ENCODE results near the gene MCL1.

MCL1 gene

GRCh38 chr1:150562446-150563339 lies 16.7 kb downstream of the MCL1 start:
- DNase-seq (ENCODE audit: insufficient read length, low spot score), result no peak
- peak; percentile 92 for FAIRE-seq
- peak; percentile 86 for TF ChIP-seq POU2F2 (IDR thresholded peaks at IDR 0.05; ENCODE audit: low read depth, low read length)
- peak; percentile 30; the same call in 1 of the 2 replicates for TF ChIP-seq SPI1 (IDR thresholded peaks at IDR 0.05; ENCODE audit: low read depth, low read length)
- no peak for TF ChIP-seq PAX5 (IDR thresholded peaks at IDR 0.05; ENCODE audit: insufficient read depth, low read length, severe bottlenecking)
- TF ChIP-seq POLR2AphosphoS5 (IDR thresholded peaks at IDR 0.05; ENCODE audit: low read depth, low read length), result peak; percentile 45
- 0 out of 2 replicates have a peak, but pooled peaks have one; percentile 5 for TF ChIP-seq TAF1 (IDR thresholded peaks at IDR 0.05; ENCODE audit: low read depth, low read length)
- 0 out of 2 replicates have a peak, but pooled peaks have one; percentile 30 for TF ChIP-seq POLR2A (IDR thresholded peaks at IDR 0.05; ENCODE audit: low read depth, low read length)

GRCh38 chr1:150561974-150562445 lies 17.4 kb downstream of the MCL1 start:
- TF ChIP-seq POLR2AphosphoS5 (IDR thresholded peaks at IDR 0.05; ENCODE audit: low read depth, low read length), result no peak
- 0 out of 2 replicates have a peak, but pooled peaks have one; percentile 9 for TF ChIP-seq TAF1 (IDR thresholded peaks at IDR 0.05; ENCODE audit: low read depth, low read length)
- DNase-seq (ENCODE audit: insufficient read length, low spot score), result no peak
- FAIRE-seq, result peak; percentile 86

GRCh38 chr1:150561254-150561973 lies 18.0 kb downstream of the MCL1 start:
- DNase-seq (ENCODE audit: insufficient read length, low spot score), result no peak
- TF ChIP-seq POU2F2 (IDR thresholded peaks at IDR 0.05; ENCODE audit: low read depth, low read length), result no peak
- no peak for TF ChIP-seq SPI1 (IDR thresholded peaks at IDR 0.05; ENCODE audit: low read depth, low read length)
- no peak for TF ChIP-seq PAX5 (IDR thresholded peaks at IDR 0.05; ENCODE audit: insufficient read depth, low read length, severe bottlenecking)
- TF ChIP-seq TAF1 (IDR thresholded peaks at IDR 0.05; ENCODE audit: low read depth, low read length), result 0 out of 2 replicates have a peak, but pooled peaks have one; percentile 21
- FAIRE-seq, result peak; percentile 48

- FAIRE-seq, result peak; percentile 52
- no peak for DNase-seq (ENCODE audit: insufficient read length, low spot score)
Measured at GRCh38 chr1:150560576-150561253, 18.7 kb downstream of the MCL1 start.

GRCh38 chr1:150560011-150560438 lies 19.4 kb downstream of the MCL1 start:
- peak; percentile 93 for FAIRE-seq
- TF ChIP-seq POLR2A (IDR thresholded peaks at IDR 0.05; ENCODE audit: low read depth, low read length) (no peak), POU2F2 (IDR thresholded peaks at IDR 0.05; ENCODE audit: low read depth, low read length) (no peak), TAF1 (IDR thresholded peaks at IDR 0.05; ENCODE audit: low read depth, low read length) (no peak), POLR2AphosphoS5 (IDR thresholded peaks at IDR 0.05; ENCODE audit: low read depth, low read length) (no peak), PAX5 (IDR thresholded peaks at IDR 0.05; ENCODE audit: insufficient read depth, low read length, severe bottlenecking) (no peak), SPI1 (IDR thresholded peaks at IDR 0.05; ENCODE audit: low read depth, low read length) (no peak)
- DNase-seq (ENCODE audit: insufficient read length, low spot score), result peak; percentile 84

More at GRCh38 chr1:150560576-150561253, 18.7 kb downstream of the MCL1 start:
- TF ChIP-seq TAF1 (IDR thresholded peaks at IDR 0.05; ENCODE audit: low read depth, low read length) (no peak), SPI1 (IDR thresholded peaks at IDR 0.05; ENCODE audit: low read depth, low read length) (no peak), PAX5 (IDR thresholded peaks at IDR 0.05; ENCODE audit: insufficient read depth, low read length, severe bottlenecking) (no peak), POLR2AphosphoS5 (IDR thresholded peaks at IDR 0.05; ENCODE audit: low read depth, low read length) (no peak), POLR2A (IDR thresholded peaks at IDR 0.05; ENCODE audit: low read depth, low read length) (no peak), POU2F2 (IDR thresholded peaks at IDR 0.05; ENCODE audit: low read depth, low read length) (no peak)

DNA sequence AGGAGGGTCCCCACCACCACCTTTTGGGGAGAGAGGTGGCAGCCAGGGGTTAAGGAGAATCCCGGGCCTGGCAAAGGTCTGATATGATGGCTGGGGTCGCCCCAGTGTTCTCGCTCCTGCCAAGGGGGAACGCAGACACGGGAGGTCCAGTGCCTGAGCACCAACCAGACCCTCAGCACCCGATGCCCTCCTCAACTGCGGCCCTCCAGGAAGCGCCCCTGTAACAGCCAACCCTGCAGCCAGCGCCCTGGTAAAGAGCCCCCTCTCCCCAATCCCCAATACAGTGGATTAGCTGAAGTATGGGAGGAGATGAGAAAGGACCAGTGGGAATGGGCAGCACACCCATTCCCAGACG lies 19.8 kb downstream of the MCL1 start:
- FAIRE-seq, result no peak
- TF ChIP-seq POLR2A (IDR thresholded peaks at IDR 0.05; ENCODE audit: low read depth, low read length) (no peak), POLR2AphosphoS5 (IDR thresholded peaks at IDR 0.05; ENCODE audit: low read depth, low read length) (no peak), PAX5 (IDR thresholded peaks at IDR 0.05; ENCODE audit: insufficient read depth, low read length, severe bottlenecking) (no peak), SPI1 (IDR thresholded peaks at IDR 0.05; ENCODE audit: low read depth, low read length) (no peak), TAF1 (IDR thresholded peaks at IDR 0.05; ENCODE audit: low read depth, low read length) (no peak), POU2F2 (IDR thresholded peaks at IDR 0.05; ENCODE audit: low read depth, low read length) (no peak)
- DNase-seq (ENCODE audit: insufficient read length, low spot score), result no peak

GRCh38 chr1:150558761-150559655 lies 20.4 kb downstream of the MCL1 start:
- TF ChIP-seq POU2F2 (IDR thresholded peaks at IDR 0.05; ENCODE audit: low read depth, low read length), result no peak
- no peak for TF ChIP-seq TAF1 (IDR thresholded peaks at IDR 0.05; ENCODE audit: low read depth, low read length)
- TF ChIP-seq POLR2A (IDR thresholded peaks at IDR 0.05; ENCODE audit: low read depth, low read length), result no peak
- TF ChIP-seq PAX5 (IDR thresholded peaks at IDR 0.05; ENCODE audit: insufficient read depth, low read length, severe bottlenecking), result no peak
- no peak for TF ChIP-seq POLR2AphosphoS5 (IDR thresholded peaks at IDR 0.05; ENCODE audit: low read depth, low read length)
- no peak for TF ChIP-seq SPI1 (IDR thresholded peaks at IDR 0.05; ENCODE audit: low read depth, low read length)
- FAIRE-seq (no peak), DNase-seq (ENCODE audit: insufficient read length, low spot score) (no peak)

DNA sequence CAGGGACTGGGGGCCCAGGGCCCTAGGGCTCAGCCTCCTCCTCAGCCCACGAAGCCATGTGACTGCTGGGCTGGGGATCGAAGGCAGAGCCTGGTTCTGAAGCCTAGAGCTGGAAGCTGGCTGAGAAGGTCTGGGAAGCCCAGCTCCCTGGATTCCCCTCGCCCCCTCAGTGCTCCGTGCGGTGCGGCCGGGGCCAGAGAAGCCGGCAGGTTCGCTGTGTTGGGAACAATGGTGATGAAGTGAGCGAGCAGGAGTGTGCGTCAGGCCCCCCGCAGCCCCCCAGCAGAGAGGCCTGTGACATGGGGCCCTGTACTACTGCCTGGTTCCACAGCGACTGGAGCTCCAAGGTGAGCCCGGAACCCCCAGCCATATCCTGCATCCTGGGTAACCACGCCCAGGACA lies 21.1 kb downstream of the MCL1 start:
- FAIRE-seq (no peak), DNase-seq (ENCODE audit: insufficient read length, low spot score) (no peak)
- TF ChIP-seq TAF1 (IDR thresholded peaks at IDR 0.05; ENCODE audit: low read depth, low read length) (no peak), POLR2AphosphoS5 (IDR thresholded peaks at IDR 0.05; ENCODE audit: low read depth, low read length) (no peak), POU2F2 (IDR thresholded peaks at IDR 0.05; ENCODE audit: low read depth, low read length) (no peak), POLR2A (IDR thresholded peaks at IDR 0.05; ENCODE audit: low read depth, low read length) (no peak), PAX5 (IDR thresholded peaks at IDR 0.05; ENCODE audit: insufficient read depth, low read length, severe bottlenecking) (no peak), SPI1 (IDR thresholded peaks at IDR 0.05; ENCODE audit: low read depth, low read length) (no peak)
